Astrocyte (in vitro differentiated cells and primary cell): ENCODE measurements around the gene LHPP. TPM values are rescaled to one million over a fixed set of nuclear protein-coding genes. Genes with fewer than 3 reads are reported as not detected.

ENCODE experiments used
- DNase-seq: peaks from one replicate; pipeline ENCODE4 v3.0.0-alpha.2; 2010; ENCODE audit warnings: low read depth
- FAIRE-seq: peaks from 2 replicates; lab custom pipeline; 2011; peaks lifted over from hg19 to GRCh38; lab: Jason Lieb, UNC
- H2AFZ ChIP-seq: 2 replicates; pipeline ENCODE4 v1.6.0; 2012; ENCODE audit warnings: low read depth, low read length, inconsistent platforms
- H3K27ac ChIP-seq: 2 replicates; pipeline ENCODE4 v1.5.1; 2011; ENCODE audit warnings: low read depth, low read length, inconsistent platforms
- H3K27me3 ChIP-seq: 2 replicates; pipeline ENCODE4 v1.6.0; 2011; ENCODE audit warnings: low read length, inconsistent platforms; ENCODE audit not compliant: insufficient read depth
- H3K36me3 ChIP-seq: 2 replicates; pipeline ENCODE4 v1.5.1; 2011; ENCODE audit warnings: low read length, inconsistent platforms; ENCODE audit not compliant: insufficient read depth
- H3K4me1 ChIP-seq: 2 replicates; pipeline ENCODE4 v1.5.1; 2011; ENCODE audit warnings: low read length, inconsistent platforms; ENCODE audit not compliant: insufficient read depth
- H3K4me2 ChIP-seq: 2 replicates; pipeline ENCODE4 v1.6.0; 2012; ENCODE audit warnings: low read length, inconsistent platforms
- H3K4me3 ChIP-seq: 2 replicates; pipeline ENCODE4 v1.5.1; 2011; ENCODE audit warnings: low read depth, mild to moderate bottlenecking, low read length, inconsistent platforms; ENCODE audit not compliant: insufficient read depth
- H3K79me2 ChIP-seq: 2 replicates; pipeline ENCODE4 v1.6.0; 2012; ENCODE audit warnings: mild to moderate bottlenecking, low read length, inconsistent platforms; ENCODE audit not compliant: insufficient read depth
- H3K9ac ChIP-seq: 2 replicates; pipeline ENCODE4 v1.6.0; 2012; ENCODE audit warnings: mild to moderate bottlenecking, low read length, inconsistent platforms
- H3K9me3 ChIP-seq: 2 replicates; pipeline ENCODE4 v1.5.1; 2012; ENCODE audit warnings: low read depth, mild to moderate bottlenecking, low read length, inconsistent platforms; ENCODE audit not compliant: insufficient read depth
- H4K20me1 ChIP-seq: 2 replicates; pipeline ENCODE4 v1.6.0; 2012; ENCODE audit warnings: low read length, inconsistent platforms; ENCODE audit not compliant: insufficient read depth
- H3K27ac Mint-ChIP-seq: one replicate; pipeline ENCODE4 v1.8.0; 2021; ENCODE audit warnings: mild to moderate bottlenecking, mixed read lengths; ENCODE audit not compliant: unreplicated experiment
- H3K27me3 Mint-ChIP-seq: one replicate; pipeline ENCODE4 v1.8.0; 2021; ENCODE audit warnings: low read depth, mixed read lengths; ENCODE audit not compliant: unreplicated experiment
- H3K36me3 Mint-ChIP-seq: one replicate; pipeline ENCODE4 v1.8.0; 2021; ENCODE audit warnings: low read depth, mixed read lengths; ENCODE audit not compliant: unreplicated experiment
- H3K4me1 Mint-ChIP-seq: one replicate; pipeline ENCODE4 v1.8.0; 2021; ENCODE audit warnings: low read depth, mixed read lengths; ENCODE audit not compliant: unreplicated experiment
- H3K4me3 Mint-ChIP-seq: one replicate; pipeline ENCODE4 v1.8.0; 2021; ENCODE audit warnings: mild to moderate bottlenecking, moderate library complexity, mixed read lengths; ENCODE audit not compliant: unreplicated experiment
- H3K9me3 Mint-ChIP-seq: one replicate; pipeline ENCODE4 v1.8.0; 2021; ENCODE audit warnings: mild to moderate bottlenecking, mixed read lengths; ENCODE audit not compliant: unreplicated experiment
- EZH2 ChIP-seq: IDR thresholded peaks from 2 replicates; pipeline ENCODE4 v1.6.1; 2012; ENCODE audit warnings: mild to moderate bottlenecking, low read length, inconsistent platforms; ENCODE audit not compliant: insufficient read depth
- total RNA-seq: library from RNA; stranded (reverse); gene quantifications from 2 replicates; pipeline ENCODE4 v1.2.1, GENCODE V29; 2021
- TF ChIP-seq, protein P1 (sequence below): IDR thresholded peaks from 2 replicates; pipeline ENCODE4 v1.5.1; 2011; ENCODE audit warnings: low read depth, mild to moderate bottlenecking, inconsistent platforms, low read length, moderate library complexity; ENCODE audit not compliant: insufficient read depth

LHPP gene
- total RNA-seq, 1 donor from 2014 or later = 6.9 TPM

DNA sequence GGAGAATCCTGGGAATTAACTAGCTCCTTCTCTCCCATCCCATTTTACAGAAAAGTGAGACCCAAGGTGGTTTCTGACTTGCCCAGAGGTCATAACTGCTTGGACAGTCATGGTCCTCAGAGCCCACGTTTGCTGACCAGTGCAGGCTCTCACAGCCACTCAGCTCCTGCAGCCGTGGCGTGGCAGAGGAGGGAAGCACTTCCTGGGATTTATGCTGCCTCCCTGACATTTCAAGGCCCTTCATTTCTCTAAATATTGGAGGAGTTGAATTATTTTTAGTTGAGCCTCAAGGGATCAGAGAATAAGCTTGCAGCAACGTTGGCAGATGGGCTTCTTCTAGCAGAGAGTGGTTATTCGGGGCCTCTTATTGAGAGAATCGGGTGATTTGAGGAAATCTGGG is 77.1 kb downstream of the LHPP start:
- Histone ChIP-seq H3K9ac (no peak overlapping the region), H3K4me3 (no peak overlapping the region), H3K9me3 (no peaks in the 10 kb centered on the region), H3K27ac (no peak overlapping the region), H3K4me1 (no peaks in the 10 kb centered on the region), H3K79me2 (no peaks in the 10 kb centered on the region), H3K4me2 (no peak overlapping the region), H3K36me3 (no peaks in the 10 kb centered on the region), H4K20me1 (no peaks in the 10 kb centered on the region), H2AFZ (no peak overlapping the region), H3K27me3 (no peaks in the 10 kb centered on the region)
- TF ChIP-seq, protein P1, sequence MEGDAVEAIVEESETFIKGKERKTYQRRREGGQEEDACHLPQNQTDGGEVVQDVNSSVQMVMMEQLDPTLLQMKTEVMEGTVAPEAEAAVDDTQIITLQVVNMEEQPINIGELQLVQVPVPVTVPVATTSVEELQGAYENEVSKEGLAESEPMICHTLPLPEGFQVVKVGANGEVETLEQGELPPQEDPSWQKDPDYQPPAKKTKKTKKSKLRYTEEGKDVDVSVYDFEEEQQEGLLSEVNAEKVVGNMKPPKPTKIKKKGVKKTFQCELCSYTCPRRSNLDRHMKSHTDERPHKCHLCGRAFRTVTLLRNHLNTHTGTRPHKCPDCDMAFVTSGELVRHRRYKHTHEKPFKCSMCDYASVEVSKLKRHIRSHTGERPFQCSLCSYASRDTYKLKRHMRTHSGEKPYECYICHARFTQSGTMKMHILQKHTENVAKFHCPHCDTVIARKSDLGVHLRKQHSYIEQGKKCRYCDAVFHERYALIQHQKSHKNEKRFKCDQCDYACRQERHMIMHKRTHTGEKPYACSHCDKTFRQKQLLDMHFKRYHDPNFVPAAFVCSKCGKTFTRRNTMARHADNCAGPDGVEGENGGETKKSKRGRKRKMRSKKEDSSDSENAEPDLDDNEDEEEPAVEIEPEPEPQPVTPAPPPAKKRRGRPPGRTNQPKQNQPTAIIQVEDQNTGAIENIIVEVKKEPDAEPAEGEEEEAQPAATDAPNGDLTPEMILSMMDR = no peak
- no peak for TF ChIP-seq EZH2
- FAIRE-seq (no peak), DNase-seq (no peak)
- H3K9me3 Mint-ChIP-seq = no peaks in the 10 kb centered on the region
- H3K4me3 Mint-ChIP-seq = no peak overlapping the region
- peaks cover 3% of the 10 kb centered on the region for H3K27me3 Mint-ChIP-seq
- H3K4me1 Mint-ChIP-seq = no peaks in the 10 kb centered on the region
- H3K36me3 Mint-ChIP-seq = no peaks in the 10 kb centered on the region
- H3K27ac Mint-ChIP-seq = no peak overlapping the region

DNA sequence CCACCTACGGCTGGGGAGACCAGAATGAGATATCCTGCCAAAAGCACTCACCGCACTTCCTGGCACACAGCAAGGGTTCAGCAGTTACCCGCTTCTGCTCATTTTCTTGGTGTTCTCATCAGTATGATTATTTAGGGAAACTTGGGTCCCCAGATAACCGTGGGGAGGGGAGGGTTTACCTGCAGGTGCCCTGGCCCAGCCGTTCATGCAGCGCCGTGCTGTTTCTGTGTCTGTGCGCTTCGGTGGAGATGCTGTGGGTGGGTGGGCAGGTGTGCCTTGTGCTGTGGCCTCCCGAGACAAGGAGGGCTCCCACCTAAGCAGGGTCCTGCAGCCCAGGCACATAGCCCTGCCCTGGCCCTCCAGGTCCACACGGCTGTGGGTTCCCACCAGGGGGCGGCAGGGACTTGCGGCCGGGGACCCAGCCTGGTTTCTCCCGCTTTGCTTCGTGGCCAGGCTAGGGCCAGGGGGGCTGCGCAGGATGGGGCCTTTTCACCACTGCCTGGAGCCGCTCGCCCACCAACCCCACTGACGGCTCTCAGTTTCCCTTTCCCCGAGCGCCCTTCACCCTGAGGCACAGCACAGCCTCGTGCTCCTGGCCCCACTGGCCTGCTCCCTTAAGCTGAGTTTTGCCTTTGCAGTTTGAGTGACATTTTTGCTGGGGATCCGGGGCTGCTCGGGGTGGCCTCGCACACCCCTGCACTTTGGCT is 78.5 kb downstream of the LHPP start:
- no peak overlapping the region for H3K9ac ChIP-seq
- no peak overlapping the region for H3K4me3 ChIP-seq
- FAIRE-seq = no peak
- no peaks in the 10 kb centered on the region for H4K20me1 ChIP-seq
- TF ChIP-seq, protein P1 = peak; percentile 30
- no peak for TF ChIP-seq EZH2
- H3K4me1 Mint-ChIP-seq = no peaks in the 10 kb centered on the region
- DNase-seq = no peak
- peak overlapping the region; percentile 26 for H2AFZ ChIP-seq
- H3K9me3 ChIP-seq = no peaks in the 10 kb centered on the region
- no peaks in the 10 kb centered on the region for H3K36me3 ChIP-seq
- H3K79me2 ChIP-seq = no peaks in the 10 kb centered on the region
- H3K4me2 ChIP-seq = no peak overlapping the region
- no peaks in the 10 kb centered on the region for H3K4me1 ChIP-seq
- H3K36me3 Mint-ChIP-seq = no peaks in the 10 kb centered on the region
- no peak overlapping the region for H3K27ac Mint-ChIP-seq
- H3K4me3 Mint-ChIP-seq = no peak overlapping the region
- H3K9me3 Mint-ChIP-seq = no peaks in the 10 kb centered on the region
- H3K27ac ChIP-seq = no peak overlapping the region
- no peaks in the 10 kb centered on the region for H3K27me3 ChIP-seq
- peaks cover 5% of the 10 kb centered on the region for H3K27me3 Mint-ChIP-seq
